GM12892 (cell line): ENCODE results near the gene BRD3OS.

Experiments used
- DNase-seq: peaks from one replicate; pipeline ENCODE4 v3.0.0; 2011; ENCODE audit not compliant: insufficient read length
- FAIRE-seq: peaks from 2 replicates; lab custom pipeline; 2011; peaks lifted over from hg19 to GRCh38; lab: Jason Lieb, UNC
- POLR2A ChIP-seq: IDR thresholded peaks from 2 replicates; pipeline ENCODE4 v1.6.1; 2011; ENCODE audit warnings: low read depth, low read length, control low read depth
- POLR2AphosphoS5 ChIP-seq: IDR thresholded peaks from 2 replicates; pipeline ENCODE4 v1.6.1; 2011; ENCODE audit warnings: low read depth, low read length, control low read depth
- TAF1 ChIP-seq: IDR thresholded peaks from 2 replicates; pipeline ENCODE4 v1.6.1; 2011; ENCODE audit warnings: low read depth, mild to moderate bottlenecking, control low read depth, low read length, borderline replicate concordance

The BRD3OS gene

GRCh38 chr9:133991214-133991921 lies 33.9 kb upstream of the BRD3OS start:
- no peak for DNase-seq
- no peak for FAIRE-seq
- no peak for TF ChIP-seq POLR2A
- TF ChIP-seq TAF1: no peak
- no peak for TF ChIP-seq POLR2AphosphoS5

- DNase-seq (no peak), FAIRE-seq (peak; percentile 38)
- TF ChIP-seq POLR2A (peak; percentile 65; the same call in 1 of the 2 replicates), TAF1 (no peak), POLR2AphosphoS5 (0 out of 2 replicates have a peak, but pooled peaks have one; percentile 31)
Measured at GRCh38 chr9:133991964-133992779, 33.1 kb upstream of the BRD3OS start, which contains the start of gene VAV2. Gene VAV2 (minus strand): TSS chr9:133992324. CDS start chr9:133992278, 46 bp downstream.

- TF ChIP-seq POLR2A (peak; percentile 29; the same call in 1 of the 2 replicates), POLR2AphosphoS5 (no peak)
- DNase-seq: peak; percentile 77
- FAIRE-seq: peak; percentile 83
Measured at GRCh38 chr9:133992780-133993634, 32.3 kb upstream of the BRD3OS start.

- FAIRE-seq (peak; percentile 9), DNase-seq (no peak)
- TF ChIP-seq TAF1 (no peak), POLR2AphosphoS5 (no peak), POLR2A (no peak)
Measured at GRCh38 chr9:133993635-133994253, 31.5 kb upstream of the BRD3OS start.

- DNase-seq (peak; percentile 87), FAIRE-seq (peak; percentile 97)
- TF ChIP-seq TAF1 (no peak), POLR2AphosphoS5 (no peak), POLR2A (no peak)
Measured at GRCh38 chr9:133994353-133995011, 30.8 kb upstream of the BRD3OS start.

GRCh38 chr9:133995012-133995896 lies 30.0 kb upstream of the BRD3OS start:
- no peak for DNase-seq
- no peak for FAIRE-seq
- TF ChIP-seq POLR2A (no peak), POLR2AphosphoS5 (no peak), TAF1 (no peak)

DNA sequence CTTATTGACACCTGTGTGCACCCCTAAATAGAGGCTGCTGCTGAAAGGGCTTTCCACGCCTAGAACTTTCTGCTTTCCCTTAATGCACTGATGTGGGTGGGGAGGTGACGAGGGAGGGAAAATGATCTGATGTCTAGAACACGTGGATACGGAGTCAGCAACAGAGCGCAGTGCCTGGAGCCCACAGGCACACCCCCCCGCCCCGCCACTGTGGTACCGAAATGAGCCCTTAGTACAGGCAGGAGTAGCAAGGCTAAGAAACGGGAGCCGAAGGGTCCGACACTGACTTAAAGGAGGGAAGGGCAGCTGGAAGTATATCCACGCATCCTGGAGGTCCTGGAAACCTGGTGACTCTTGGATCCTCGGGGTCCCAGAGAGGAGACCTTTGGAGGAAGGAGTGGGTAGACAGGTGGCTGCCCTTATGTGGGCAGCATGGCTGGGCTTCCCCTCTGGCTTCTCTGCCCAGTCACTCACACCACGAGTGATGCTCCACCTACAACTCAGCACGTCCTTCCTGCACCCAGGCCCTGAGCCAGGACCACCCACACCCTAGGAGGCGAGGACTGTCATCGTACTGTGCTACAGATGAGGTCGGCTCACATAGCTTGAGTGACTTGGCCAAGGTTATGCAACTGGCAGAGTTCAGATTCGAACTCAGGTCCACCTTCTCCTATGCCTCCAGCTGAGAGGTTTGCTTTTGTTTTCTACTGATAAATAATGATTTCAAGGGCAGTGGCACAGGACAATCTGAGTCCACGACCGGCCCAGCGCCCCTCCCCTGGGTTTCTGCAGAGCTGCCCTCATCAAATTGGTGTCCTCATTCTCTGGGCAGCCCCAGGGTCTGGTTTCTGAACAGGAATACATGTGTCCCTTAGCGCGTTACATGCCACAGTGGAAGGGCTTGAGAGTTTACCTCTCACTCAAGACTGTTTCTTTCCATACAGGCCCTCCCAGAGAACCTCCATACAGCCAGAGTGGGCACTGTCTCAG lies 28.5 kb upstream of the BRD3OS start:
- DNase-seq: no peak
- FAIRE-seq: no peak
- no peak for TF ChIP-seq POLR2A
- TF ChIP-seq TAF1: no peak
- TF ChIP-seq POLR2AphosphoS5: no peak

- DNase-seq (no peak), FAIRE-seq (no peak)
- TF ChIP-seq TAF1 (no peak), POLR2AphosphoS5 (no peak), POLR2A (no peak)
Measured at GRCh38 chr9:133997584-133997983, 27.7 kb upstream of the BRD3OS start.
